MCF 10A (cell line): Measurements from ENCODE around the gene ZNF574. TPM values are rescaled to one million over a fixed set of nuclear protein-coding genes. Genes with fewer than 3 reads are reported as not detected.

Experiments
- BruUV-seq: library from RNA; stranded (reverse); fragments of 400-500 nt; replicated peaks from 2 replicates; lab custom pipeline; 2021; lab: Mats Ljungman, UMichigan
- CTCF ChIA-PET: fragments of 300-600 bp; sonication (Branson Sonifier 250); formaldehyde crosslinking; extraction: SDS; loops from one replicate; lab custom pipeline; 2021; ENCODE audit warnings: antibody characterized with exemption, inconsistent platforms; lab: Yijun Ruan, JAX
- POLR2A ChIA-PET: fragments of 300-600, 350-650 bp; sonication (Branson Sonifier 250); formaldehyde crosslinking; extraction: SDS; loops from one replicate; lab custom pipeline; 2020; ENCODE audit warnings: antibody characterized with exemption, inconsistent platforms; lab: Yijun Ruan, JAX
- DNase-seq: peaks from one replicate; pipeline ENCODE4 v3.0.0-alpha.2; 2018; ENCODE audit not compliant: unreplicated experiment
- H3K27ac Mint-ChIP-seq: one replicate; pipeline ENCODE4 v1.8.0; 2022; ENCODE audit warnings: mild to moderate bottlenecking, low read depth, mixed read lengths; ENCODE audit not compliant: unreplicated experiment
- H3K27me3 Mint-ChIP-seq: one replicate; pipeline ENCODE4 v1.8.0; 2022; ENCODE audit warnings: mixed read lengths; ENCODE audit not compliant: insufficient read depth, unreplicated experiment
- H3K36me3 Mint-ChIP-seq: one replicate; pipeline ENCODE4 v1.8.0; 2022; ENCODE audit warnings: mild to moderate bottlenecking, moderate library complexity, mixed read lengths; ENCODE audit not compliant: insufficient read depth, unreplicated experiment
- H3K4me1 Mint-ChIP-seq: one replicate; pipeline ENCODE4 v1.8.0; 2022; ENCODE audit warnings: mixed read lengths; ENCODE audit not compliant: insufficient read depth, unreplicated experiment
- H3K4me3 Mint-ChIP-seq: one replicate; pipeline ENCODE4 v1.8.0; 2022; ENCODE audit warnings: mild to moderate bottlenecking, moderate library complexity, mixed read lengths; ENCODE audit not compliant: unreplicated experiment
- H3K9me3 Mint-ChIP-seq: one replicate; pipeline ENCODE4 v1.8.0; 2022; ENCODE audit warnings: mixed read lengths; ENCODE audit not compliant: unreplicated experiment
- CTCF ChIP-seq: fragments of 200-600 bp; IDR thresholded peaks from one replicate; pipeline ENCODE4 v1.8.0; 2022; ENCODE audit warnings: antibody characterized with exemption, mild to moderate bottlenecking; ENCODE audit not compliant: unreplicated experiment
- intact Hi-C: fragments of 100-400 bp; cut with micrococcal nuclease; formaldehyde crosslinking; loops from 2 replicates; pipeline ENCODE4 v1.14.1; 2022
- total RNA-seq: library from RNA; stranded (reverse); gene quantifications from 2 replicates; pipeline ENCODE4 v1.2.3, GENCODE V29; 2022

ZNF574 gene
- total RNA-seq, 1 experiment from 2014 or later: 12.2 TPM

GRCh38 chr19:42126574-42126973, 50.6 kb downstream of the ZNF574 start:
- Mint-ChIP-seq H3K27ac (no peak overlapping the region), H3K4me3 (no peak overlapping the region), H3K36me3 (peaks cover 5% of the 10 kb centered on the region), H3K27me3 (no peaks in the 10 kb centered on the region), H3K9me3 (no peaks in the 10 kb centered on the region), H3K4me1 (peaks cover 27% of the 10 kb centered on the region)
- no peak for TF ChIP-seq CTCF
- ChIA-PET CTCF (interaction anchor here (1.0 to 4.0 kb wide), 2 partner anchors 14 to 18 kb away, joined by 4 to 20 read pairs; no protein-coding TSS in a partner anchor), POLR2A (no interaction called here)
- DNase-seq: no peak
- intact Hi-C loops: no loop called here
- BruUV-seq: no TSS peak

- intact Hi-C loops: no loop called here
- BruUV-seq: no TSS peak
- H3K27me3 Mint-ChIP-seq: no peaks in the 10 kb centered on the region
- ChIA-PET CTCF (interaction anchor here (1.0 to 4.0 kb wide), 3 partner anchors 19 to 116 kb away, joined by 3 to 20 read pairs (median 3); no protein-coding TSS in a partner anchor), POLR2A (interaction anchor here (0.7 to 2.0 kb wide), 5 partner anchors 15 to 152 kb away, joined by 3 to 12 read pairs (median 3); partner anchors contain the start of gene ZNF574)
- H3K9me3 Mint-ChIP-seq: no peaks in the 10 kb centered on the region
- peak; percentile 17 for DNase-seq
- H3K4me3 Mint-ChIP-seq: no peak overlapping the region
- H3K27ac Mint-ChIP-seq: peak overlapping the region; percentile 1
- H3K36me3 Mint-ChIP-seq: peaks cover 5% of the 10 kb centered on the region
- H3K4me1 Mint-ChIP-seq: peaks cover 15% of the 10 kb centered on the region
- TF ChIP-seq CTCF: no peak
These were observed 53.7 kb downstream of the ZNF574 start for GRCh38 chr19:42129399-42130253.

- Mint-ChIP-seq H3K27me3 (no peaks in the 10 kb centered on the region), H3K4me3 (no peak overlapping the region), H3K27ac (peak overlapping the region; percentile 1), H3K9me3 (no peaks in the 10 kb centered on the region), H3K36me3 (peaks cover 5% of the 10 kb centered on the region), H3K4me1 (peaks cover 15% of the 10 kb centered on the region)
- no peak for TF ChIP-seq CTCF
- no peak for DNase-seq
- no TSS peak for BruUV-seq
- ChIA-PET CTCF (no interaction called here), POLR2A (interaction anchor here (1.4 to 2.0 kb wide), 2 partner anchors 16 to 19 kb away, joined by 4 to 12 read pairs; no protein-coding TSS in a partner anchor)
- intact Hi-C loops: no loop called here
These were observed 54.2 kb downstream of the ZNF574 start for GRCh38 chr19:42130254-42130573.

Other genes with a start within 250 kb of the ZNF574 start
- gene LYPD4, start 231.5 kb upstream of the ZNF574 start, total RNA-seq: not detected in 2 replicates
- gene DMRTC2, start 231.1 kb upstream of the ZNF574 start, total RNA-seq: not detected in 2 replicates
- 3,060 and 3,357 TPM in 2 replicates for gene RPS19, start 215.9 kb upstream of the ZNF574 start, total RNA-seq
- gene CD79A, start 198.9 kb upstream of the ZNF574 start, total RNA-seq: not detected in 2 replicates
- gene ARHGEF1, start 193.0 kb upstream of the ZNF574 start, total RNA-seq: 106 and 108 TPM in 2 replicates
- gene ERFL, start 147.7 kb upstream of the ZNF574 start, total RNA-seq: 0.34 TPM in 1 of 2 replicates, not detected in the other
- gene RABAC1, start 116.8 kb upstream of the ZNF574 start, total RNA-seq: 75.4 and 104 TPM in 2 replicates
- gene ATP1A3, start 81.9 kb upstream of the ZNF574 start, total RNA-seq: not detected in 2 replicates
- 1.6 and 1.8 TPM in 2 replicates for gene GRIK5, start 6.0 kb upstream of the ZNF574 start, total RNA-seq
- gene POU2F2, start 56.3 kb downstream of the ZNF574 start, total RNA-seq: 0.49 and 0.70 TPM in 2 replicates
- gene DEDD2, start 141.5 kb downstream of the ZNF574 start, total RNA-seq: 28.5 and 31.2 TPM in 2 replicates
- gene ZNF526, start 144.1 kb downstream of the ZNF574 start, total RNA-seq: 11.5 and 12.3 TPM in 2 replicates
- 53.5 and 54.5 TPM in 2 replicates for gene GSK3A, start 166.4 kb downstream of the ZNF574 start, total RNA-seq
- 27.8 and 35.1 TPM in 2 replicates for gene ERF, start 179.0 kb downstream of the ZNF574 start, total RNA-seq
- gene CIC, start 193.1 kb downstream of the ZNF574 start, total RNA-seq: 66.9 and 67.9 TPM in 2 replicates
- 0.30 and 0.64 TPM in 2 replicates for gene PRR19, start 226.0 kb downstream of the ZNF574 start, total RNA-seq
- 9.5 and 30.6 TPM in 2 replicates for gene PAFAH1B3, start 226.5 kb downstream of the ZNF574 start, total RNA-seq
- not detected in 2 replicates for gene TMEM145, start 237.1 kb downstream of the ZNF574 start, total RNA-seq
- gene MEGF8, start 249.5 kb downstream of the ZNF574 start, total RNA-seq: 13.0 and 20.6 TPM in 2 replicates